GM18502 (cell line): Measurements from ENCODE around the gene PNPO.
A peak's percentile ranks its signal among the peaks of the same experiment; 100 is the strongest.

Experiments used
- ATAC-seq: cut with Tn5 transposase; IDR thresholded peaks from one replicate; pipeline ENCODE4 v1.9.1; 2021; ENCODE audit warnings: mild to moderate bottlenecking; ENCODE audit not compliant: unreplicated experiment, poor library complexity

Gene PNPO

DNA sequence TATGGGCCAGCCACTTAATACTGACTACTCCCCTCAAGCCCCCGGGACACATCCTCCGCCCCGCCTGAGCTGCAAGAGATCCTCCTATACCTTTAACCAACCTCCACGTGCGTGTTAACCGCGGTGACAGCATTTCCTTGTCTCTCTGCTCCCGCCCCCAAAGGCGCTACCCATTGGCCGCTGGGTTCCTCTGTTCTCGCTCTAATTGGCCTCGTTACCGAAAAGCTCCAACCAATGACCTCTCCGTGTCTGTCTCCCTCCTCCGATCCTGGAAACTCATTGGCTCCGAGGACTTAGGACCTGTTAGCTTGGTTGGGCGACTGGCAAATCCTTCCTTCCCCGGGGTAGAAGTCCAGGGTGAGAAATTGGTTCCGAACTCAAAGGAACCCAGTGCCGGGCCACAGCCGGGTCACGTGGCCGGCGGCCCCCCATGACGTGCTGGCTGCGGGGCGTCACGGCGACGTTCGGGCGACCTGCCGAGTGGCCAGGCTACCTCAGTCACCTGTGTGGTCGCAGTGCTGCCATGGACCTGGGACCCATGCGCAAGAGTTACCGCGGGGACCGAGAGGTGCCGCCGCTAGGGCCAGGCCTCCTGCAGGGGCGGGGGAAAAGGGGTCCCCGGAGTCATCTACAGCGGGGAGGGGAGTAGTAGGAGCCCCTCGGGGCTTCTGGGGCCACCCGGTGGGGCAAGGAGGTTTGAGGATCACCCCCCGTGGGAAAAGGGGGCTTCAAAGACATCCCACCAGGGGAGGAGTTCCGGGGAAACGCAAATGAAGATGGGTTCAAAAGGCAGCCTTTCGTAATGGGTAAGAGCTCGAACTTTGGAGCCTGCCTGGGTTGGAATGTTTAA is at the start of gene PNPO:
Gene PNPO, plus strand, starts transcription at position 326 of the 850 bp plus-strand sequence. Its CDS starts 105 bp downstream, at position 431.
- peak; percentile 91 for ATAC-seq

DNA sequence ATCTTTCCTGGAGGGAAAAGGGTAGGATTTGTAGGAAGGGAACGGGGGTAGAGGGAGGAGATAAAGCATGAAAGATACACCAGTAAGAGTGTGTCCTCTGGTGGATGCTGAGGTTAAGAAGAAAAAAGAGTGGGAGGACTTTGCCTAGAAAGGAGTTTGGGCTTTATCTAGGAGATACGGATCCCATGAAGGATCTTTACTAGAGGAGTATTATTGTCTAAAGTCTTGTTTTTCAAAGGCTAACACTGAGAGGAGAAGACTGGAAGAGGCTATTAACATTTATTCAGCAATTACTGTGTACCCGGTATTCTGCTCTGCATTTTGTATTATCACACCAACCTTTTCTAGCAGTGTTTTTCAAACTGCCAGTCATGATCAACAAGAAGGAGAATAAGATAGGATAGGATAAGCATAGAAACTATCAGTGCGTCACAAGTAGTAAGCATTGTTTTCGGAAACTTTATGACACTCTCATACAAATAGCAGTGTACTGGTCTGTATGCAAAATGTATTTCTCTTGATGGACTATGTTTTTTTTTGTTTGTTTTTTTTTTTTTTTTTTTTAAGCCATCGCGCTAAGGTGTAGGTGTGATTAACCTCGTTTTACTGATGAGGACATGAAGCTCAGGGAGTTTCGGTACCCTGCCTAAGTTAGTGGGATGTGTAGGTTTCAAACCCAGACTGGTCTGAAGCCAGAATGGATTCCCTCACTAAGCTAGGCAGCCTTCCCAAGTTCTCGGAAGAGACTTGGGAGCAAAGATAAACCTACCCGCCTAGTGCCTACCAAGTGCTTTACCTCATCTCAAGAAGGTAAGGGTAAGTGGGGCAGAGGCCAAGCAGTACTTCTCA is 46.6 kb upstream of the PNPO start:
- ATAC-seq, result no peak

DNA sequence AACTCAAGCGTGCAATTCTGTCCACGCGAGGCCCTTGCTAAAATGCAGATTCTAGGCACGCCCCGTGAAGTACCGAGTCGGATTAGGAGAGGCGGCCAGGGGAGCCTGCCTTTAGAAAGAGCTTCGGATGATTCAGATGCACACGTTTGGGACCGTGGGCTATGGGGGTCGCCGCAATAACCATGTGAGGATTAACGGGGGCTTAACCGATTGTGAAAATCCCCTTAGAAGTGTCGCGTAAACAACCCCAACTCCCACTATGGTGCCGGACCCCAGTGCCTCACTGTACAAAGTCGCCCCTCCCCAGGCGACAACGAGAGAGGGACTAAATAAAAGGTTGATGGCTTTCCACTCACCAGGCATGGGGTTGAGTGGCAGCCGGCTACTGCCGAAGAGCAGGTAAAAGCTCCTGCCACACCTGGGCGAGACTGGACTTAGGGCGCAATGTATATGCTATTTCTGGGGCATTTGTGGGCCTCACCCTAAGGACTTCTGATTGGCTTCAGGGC is 46.0 kb upstream of the PNPO start:
- no peak for ATAC-seq

DNA sequence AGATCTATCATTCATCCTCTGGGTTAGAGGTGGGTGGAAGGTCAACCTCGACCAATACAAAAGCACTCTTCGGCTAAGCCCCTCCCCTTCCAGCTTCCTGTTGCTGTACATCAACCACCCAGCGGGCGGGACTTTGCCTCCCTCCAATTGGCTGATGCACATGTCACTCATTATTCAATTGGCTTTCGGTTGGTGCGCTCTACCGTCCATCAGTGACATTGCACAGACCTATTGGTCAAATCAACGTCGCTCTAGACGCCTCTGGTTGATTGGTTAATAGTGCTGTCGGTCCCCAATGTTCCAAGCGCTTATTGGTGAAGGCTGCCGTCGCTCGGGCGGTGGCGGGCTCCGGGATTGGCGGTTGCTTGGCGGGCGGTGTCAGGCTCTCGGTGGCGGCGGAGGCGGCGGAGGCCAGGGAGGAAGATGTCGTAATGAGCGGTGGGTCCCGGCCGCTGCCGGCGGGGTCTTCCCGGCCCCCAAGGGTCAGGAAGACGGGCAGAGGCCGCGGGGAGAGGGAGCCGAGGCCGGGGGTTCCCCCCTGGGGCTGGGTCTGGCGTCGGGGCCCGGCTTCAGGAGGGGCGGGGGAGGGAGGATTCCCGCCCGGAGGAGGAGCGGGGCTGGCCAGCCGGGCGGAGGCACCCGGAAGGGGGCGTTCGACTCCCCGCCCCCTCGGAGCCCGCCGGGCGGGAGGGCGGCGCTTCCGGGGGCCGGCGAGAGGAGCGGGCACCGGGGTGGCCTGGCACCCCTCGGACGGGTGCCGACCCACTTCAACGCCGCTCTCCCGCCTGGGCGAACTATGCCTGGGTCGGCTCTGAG is 45.3 kb upstream of the PNPO start, which contains the start of gene SP2:
Gene SP2, plus strand, starts transcription at position 381 of the 816 bp plus-strand sequence. Its CDS starts 51 bp downstream, at position 432.
- peak; percentile 92 for ATAC-seq

DNA sequence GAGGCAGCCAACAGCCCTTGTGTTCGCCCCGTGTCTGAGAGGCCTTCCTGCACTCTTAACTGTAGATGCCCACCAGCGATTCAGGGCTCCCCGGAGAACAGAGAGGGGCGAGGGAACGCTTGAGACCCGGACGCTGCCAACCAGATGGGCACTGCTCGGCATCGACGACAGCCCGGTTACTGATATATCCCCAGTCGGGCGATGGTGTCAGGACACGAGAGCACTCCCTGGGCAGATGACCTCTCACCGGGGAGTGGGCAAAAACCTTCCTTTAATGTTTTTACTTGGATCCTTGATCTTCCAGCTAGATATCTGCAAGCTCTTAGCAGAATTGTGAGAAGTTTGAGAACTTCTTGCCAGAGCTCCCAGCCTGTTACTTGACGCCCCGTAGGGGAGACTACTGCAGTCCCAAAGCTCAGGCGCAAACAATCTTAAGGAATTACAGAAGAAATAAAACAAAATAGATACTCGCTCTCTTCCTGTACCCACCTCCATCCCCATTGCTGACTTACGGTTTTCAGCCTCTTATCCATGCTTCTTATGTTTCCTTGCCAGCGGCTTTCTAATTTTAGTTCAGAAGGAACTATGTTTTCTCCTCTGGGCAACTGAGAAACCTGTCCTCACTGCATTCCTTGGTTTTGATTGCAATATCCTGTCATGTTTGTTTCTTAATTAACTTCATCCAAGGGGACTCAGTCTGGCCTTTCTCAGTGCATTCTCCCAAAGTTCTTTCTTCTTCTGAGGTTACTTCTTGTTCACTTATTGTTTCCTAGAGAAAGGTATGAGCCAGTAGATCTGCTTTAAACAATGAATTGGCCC is 44.5 kb upstream of the PNPO start:
- ATAC-seq, result no peak

DNA sequence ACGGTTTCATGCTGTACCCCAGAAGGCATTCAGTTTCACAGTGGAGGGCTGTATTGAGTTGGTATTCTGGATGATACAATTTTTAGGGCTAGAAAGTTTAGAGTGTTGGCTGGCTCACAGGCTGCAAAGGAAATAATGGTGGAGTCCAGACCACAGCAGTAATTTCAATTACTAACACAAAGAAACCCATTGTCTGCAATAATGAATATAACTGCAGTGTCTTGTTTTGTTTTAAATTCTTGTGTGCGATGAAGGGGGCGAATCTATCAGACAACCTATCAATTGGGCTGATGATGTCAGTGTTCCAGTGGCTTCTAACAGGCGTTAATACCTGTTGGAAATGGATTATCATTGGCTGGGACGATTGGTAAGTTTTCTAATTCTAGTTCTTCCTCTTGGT is 43.8 kb upstream of the PNPO start:
- ATAC-seq, result no peak

DNA sequence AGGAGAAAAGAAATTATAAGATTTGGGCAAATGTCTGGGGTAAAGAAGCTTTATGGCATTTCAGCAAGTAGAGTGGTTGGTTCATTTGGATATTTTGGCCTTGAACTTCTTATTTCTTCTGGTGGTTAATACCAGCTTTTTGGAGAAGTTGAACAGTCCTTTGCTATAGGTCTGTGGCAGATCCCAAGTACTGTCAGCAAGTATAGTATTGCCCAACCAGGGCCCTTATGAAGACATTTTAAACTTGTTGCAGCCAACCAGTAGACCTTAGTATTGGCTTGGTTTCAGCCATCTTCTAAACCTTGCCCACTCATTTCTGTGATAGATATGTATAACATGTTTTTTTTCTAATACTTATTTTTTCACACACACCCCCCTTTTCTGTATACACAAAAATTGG is 43.1 kb upstream of the PNPO start:
- no peak for ATAC-seq

DNA sequence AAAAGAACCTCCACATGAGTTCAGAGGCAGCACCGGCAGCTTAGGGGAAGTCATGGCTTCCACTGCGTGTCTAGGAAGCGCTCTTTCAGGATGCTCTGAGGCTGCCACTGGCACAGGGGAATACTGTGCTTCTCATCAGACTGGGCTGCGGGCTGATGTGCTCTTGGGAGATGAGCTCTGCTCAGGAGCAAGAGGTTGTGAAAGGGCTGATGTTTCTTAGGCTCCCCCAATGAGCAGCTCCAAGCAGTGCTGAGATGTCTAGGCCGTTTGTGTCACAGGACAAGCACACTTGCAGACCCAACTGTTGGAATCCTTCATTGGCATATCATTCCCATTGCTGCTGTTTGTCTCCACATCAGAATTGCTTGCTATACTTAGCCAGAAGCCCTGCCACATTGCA is 41.7 kb upstream of the PNPO start:
- no peak for ATAC-seq

DNA sequence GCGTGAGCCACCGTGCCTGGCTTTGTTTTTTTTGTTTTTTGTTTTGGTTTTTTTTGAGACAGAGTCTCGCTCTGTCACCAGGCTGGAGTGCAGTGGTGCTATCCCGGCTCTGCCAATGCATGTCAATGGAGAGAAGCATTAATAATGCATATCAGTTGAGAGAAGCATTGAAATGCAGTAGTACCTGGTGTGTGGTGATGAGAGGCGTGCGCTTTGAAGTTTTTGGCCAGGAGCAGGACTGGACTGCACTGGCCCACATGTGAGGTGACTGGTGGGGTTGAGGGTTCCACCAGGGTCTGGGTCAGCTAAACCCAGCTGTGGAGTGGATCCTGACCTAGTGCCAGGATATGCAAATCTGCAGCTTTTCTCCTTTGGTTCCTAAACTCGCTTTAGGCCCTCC is 39.9 kb upstream of the PNPO start:
- no peak for ATAC-seq

DNA sequence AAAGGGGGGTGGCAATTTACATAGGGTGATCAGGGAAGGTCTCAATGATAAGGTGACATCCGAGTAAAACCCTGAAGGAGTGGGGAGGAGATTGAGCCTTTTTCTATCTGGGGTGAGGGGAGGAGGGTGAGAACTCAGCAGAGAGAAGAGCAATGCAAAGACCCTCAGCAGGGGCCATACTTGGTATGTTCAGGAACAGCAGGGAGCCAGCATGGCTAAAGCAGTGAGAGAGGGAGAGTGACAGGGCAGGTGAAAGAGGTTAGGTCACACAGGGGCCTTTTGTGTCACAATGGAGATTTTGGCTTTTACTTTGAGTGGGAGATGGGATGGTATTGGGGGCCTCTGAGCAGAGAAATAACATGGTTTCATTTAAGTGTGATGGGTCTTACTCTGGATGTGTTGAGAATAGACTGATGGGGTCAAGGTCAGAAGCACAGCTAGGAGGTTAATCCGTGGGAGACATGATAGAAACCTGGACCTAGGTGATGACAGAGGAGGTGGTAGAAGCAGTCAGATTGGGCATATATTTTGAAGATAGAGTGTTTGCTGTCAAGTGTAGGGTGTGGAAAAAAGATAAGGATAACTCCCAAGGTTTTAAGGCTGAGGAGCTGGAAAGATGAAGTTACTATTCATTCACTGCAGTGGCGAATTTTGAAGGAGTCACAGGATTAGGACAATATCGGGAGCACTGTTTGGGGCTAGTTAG is 39.2 kb upstream of the PNPO start:
- ATAC-seq, result no peak

DNA sequence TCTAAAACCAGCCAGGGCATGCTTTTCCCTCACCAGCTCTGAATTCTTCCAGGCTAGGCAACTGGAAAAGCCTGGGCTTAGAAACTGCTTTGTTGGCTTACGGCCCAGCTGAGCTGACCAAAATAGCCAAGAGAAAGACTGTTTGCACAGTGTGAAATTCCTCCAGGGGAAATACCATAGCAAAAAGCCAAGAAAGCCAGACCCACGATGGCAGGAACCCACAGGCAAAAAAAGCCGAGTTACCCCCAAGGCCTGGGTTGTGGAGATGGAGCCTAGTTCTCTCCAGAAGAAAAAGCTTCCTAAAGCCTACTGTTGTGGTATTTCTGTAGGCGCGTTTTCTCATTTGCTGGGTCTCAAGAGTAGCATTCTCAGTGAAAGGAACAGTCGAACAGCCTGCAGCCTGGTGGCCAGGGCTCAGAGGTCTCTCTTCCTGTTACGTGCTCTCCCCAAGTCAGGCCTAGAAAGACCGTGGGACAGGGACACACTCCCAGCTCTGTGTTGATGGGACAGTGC is 36.1 kb upstream of the PNPO start:
- no peak for ATAC-seq

DNA sequence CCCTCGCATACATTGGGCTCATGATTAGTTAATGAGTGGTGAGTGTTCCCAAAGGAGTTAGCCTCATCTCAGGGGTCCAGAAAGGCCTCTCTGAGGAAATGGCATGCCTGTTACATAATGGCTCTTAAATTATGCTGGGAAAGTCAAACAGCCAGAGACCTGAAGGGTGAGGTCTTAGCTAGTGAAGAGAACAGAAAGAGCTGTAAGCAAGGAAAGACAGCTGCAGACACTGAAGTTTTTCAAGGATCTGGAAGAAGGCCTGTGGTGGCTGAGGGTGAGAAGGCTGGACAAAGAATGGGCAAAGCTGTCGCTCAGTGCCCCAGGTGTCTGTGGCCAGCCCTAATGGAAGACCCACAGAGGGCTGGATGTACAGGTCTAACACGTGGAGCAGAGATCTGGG is 34.9 kb upstream of the PNPO start:
- no peak for ATAC-seq

DNA sequence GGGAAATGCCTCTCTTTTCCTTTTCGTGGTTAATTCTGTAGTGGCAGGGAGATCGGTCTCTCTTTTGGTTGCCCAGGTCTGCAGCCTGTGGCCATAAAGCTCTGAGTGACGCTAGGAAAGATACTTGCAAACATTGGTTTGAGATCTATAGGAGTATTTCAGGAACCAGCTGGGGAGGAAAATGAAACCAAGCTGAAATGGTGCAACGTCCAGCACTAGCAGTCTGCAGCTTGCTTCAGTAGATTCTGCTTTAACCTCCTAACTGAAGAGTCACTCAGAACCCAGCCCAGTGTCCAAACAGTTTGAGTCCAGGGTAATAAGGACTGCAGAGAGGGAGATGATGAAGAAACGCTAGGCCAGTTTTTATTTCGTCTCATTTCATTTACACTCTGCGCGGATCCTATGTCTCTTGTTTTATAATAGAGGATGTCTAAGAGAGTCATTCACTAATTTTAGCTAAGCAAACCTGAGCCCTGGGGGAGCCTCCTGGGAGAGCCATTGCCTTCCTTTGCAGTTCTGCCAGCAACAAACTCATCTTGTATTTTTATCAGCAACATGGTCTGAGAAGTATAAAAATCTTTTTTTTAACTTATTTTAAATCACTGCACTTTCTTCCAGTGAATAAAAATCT is 33.3 kb upstream of the PNPO start:
- no peak for ATAC-seq

DNA sequence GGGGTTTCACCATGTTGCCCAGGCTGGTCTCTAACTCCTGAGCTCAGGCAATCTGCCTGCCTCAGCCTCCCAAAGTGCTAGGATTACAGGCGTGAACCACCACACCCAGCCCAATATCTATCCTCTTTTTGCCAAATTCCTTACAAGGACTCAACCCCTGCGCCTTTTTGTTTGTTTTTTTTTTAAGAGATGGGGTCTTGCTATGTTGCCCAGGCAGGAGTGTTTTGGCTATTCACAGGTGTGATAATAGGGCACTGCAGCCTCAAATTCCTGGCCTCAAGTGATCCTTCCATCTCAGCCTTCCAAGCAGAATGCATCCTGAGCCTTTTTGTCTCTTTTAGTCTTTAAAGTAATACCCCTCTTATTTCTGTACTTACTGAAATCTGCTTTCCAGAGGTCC is 28.3 kb upstream of the PNPO start:
- no peak for ATAC-seq

DNA sequence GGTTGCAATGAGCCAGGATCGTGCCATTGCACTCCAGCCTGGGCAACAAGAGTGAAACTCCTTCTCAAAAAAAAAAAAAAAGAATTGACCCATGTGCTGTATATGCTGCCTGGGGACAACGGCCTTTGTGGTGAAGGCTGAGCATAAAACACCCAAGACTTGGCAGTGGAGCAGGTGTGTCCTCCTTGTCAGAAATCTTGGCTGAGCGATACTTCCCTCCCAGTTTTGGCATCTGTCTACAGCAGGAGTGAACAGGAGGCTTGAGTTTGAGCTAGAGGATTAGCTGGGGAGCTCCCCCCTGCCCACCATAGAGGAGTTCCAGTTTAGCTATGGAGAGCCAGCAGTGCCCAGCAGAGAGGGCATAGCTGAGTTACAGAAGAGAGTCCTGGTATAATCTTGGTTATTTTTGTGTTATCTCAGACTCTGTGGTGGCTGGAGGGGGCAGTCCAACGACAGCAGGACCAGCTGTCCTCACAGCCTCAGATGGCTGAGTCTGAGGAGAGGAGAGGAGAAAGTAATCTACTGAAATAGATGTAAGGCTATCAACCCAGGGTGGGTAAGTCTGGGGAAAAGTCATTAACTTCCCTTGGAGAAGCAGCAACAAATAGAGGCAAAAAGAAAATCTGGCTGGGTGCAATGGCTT is 26.9 kb upstream of the PNPO start:
- ATAC-seq, result no peak

DNA sequence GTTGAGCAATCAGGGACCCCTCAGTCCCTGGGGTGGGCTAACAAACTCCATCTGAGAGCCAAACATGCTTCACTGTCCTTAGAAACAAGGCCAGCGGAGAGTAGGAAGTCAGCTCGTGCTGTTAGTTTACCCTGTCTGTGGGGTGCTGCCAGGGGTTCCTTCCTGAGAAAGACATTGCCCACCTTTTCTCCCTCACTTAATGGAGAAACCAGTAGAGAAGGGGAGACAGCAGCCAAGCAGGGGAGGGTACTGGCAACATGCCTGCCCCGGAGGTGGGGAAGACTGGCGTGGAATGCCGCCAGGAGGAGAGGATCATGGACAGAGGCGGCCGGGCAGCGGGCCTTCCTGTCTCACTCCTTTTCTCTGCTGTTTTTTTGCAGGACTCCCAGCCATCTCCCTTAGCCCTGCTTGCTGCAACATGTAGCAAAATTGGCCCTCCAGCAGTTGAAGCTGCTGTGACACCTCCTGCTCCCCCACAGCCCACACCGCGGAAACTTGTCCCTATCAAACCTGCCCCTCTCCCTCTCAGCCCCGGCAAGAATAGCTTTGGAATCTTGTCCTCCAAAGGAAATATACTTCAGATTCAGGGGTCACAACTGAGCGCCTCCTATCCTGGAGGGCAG is 25.5 kb upstream of the PNPO start:
- no peak for ATAC-seq

DNA sequence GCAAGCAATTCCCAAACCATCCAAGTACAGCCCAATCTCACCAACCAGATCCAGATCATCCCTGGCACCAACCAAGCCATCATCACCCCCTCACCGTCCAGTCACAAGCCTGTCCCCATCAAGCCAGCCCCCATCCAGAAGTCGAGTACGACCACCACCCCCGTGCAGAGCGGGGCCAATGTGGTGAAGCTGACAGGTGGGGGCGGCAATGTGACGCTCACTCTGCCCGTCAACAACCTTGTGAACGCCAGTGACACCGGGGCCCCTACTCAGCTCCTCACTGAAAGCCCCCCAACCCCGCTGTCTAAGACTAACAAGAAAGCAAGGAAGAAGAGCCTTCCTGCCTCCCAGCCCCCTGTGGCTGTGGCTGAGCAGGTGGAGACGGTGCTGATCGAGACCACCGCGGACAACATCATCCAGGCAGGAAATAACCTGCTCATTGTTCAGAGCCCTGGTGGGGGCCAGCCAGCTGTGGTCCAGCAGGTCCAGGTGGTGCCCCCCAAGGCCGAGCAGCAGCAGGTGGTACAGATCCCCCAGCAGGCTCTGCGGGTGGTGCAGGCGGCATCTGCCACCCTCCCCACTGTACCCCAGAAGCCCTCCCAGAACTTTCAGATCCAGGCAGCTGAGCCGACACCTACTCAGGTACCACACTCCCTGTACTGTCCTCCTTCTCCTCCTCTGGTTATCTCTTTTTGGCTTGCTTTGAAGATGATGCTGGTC is 24.7 kb upstream of the PNPO start:
- no peak for ATAC-seq
